PFSK-1 (cell line): ENCODE results near the gene LRMDA.

Experiments
- FOXP2 ChIP-seq: optimal IDR thresholded peaks from 2 replicates; pipeline ENCODE3; 2011; ENCODE audit warnings: borderline replicate concordance, control low read depth, inconsistent platforms; ENCODE audit not compliant: insufficient read depth; ENCODE audit errors: extremely low read length, extremely low read depth
- POLR2AphosphoS5 ChIP-seq: IDR thresholded peaks from 2 replicates; pipeline ENCODE4 v1.6.1; 2012; ENCODE audit warnings: low read depth, mild to moderate bottlenecking, control low read depth, low read length, moderate library complexity
- SIN3A ChIP-seq: IDR thresholded peaks from 2 replicates; pipeline ENCODE4 v1.6.1; 2012; ENCODE audit warnings: mild to moderate bottlenecking, low read length, moderate library complexity, borderline replicate concordance; ENCODE audit not compliant: insufficient read depth
- TAF1 ChIP-seq: IDR thresholded peaks from 2 replicates; pipeline ENCODE4 v1.6.1; 2012; ENCODE audit warnings: low read length, control low read depth, borderline replicate concordance; ENCODE audit not compliant: insufficient read depth
- TF ChIP-seq, protein P1 (sequence below), 2 experiments: IDR thresholded peaks; 2 replicates each; pipeline versions ENCODE4 v1.6.1 to v1.8.0; 2011 to 2012; ENCODE audit warnings: low read depth in 2 of 2, low read length in 2 of 2, control low read depth in 1 of 2, inconsistent platforms in 1 of 2, mild to moderate bottlenecking in 1 of 2, moderate library complexity in 1 of 2; ENCODE audit not compliant: insufficient read depth in 1 of 2

The LRMDA gene

DNA sequence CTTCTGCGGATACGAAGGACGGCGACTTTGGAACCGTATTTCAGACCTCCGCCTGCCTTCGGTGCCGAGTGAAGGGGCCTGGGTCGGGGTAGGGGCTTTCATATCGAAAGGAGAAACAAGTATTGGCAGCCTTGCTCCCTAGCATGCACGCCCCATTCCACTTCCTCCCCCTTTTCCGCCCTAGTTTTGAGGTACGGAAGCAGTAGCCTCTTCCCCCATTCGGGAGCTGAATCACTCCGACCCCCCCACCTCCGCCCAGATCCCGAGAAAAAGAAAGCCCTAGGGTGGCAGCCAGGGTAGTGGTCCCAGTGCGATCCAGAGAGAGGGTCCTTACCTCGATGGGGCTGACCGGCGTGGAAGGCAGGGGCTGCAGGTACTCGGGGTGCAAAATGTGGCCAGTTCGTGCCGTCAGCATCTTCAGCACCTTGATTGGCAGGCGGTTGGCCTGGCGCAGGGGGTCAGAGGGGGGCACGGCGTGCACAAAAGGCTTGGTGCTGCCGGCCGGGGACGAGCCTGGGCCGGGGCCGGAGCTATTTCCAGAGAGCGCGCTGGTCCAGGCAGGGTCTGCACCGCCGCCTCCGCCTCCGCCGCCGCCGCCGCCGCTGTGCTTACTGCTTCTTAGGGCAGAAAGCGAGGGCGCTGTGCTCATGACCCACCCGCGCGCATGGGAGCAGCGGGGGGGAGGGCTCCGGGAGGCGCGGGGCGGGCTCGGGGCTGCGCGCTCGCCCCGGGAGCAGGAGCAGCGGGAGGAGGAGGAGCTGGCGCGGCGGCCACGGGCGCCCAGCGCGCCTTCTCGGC is 30.5 kb upstream of the LRMDA start:
- TF ChIP-seq TAF1 = no peak
- TF ChIP-seq, protein P1, sequence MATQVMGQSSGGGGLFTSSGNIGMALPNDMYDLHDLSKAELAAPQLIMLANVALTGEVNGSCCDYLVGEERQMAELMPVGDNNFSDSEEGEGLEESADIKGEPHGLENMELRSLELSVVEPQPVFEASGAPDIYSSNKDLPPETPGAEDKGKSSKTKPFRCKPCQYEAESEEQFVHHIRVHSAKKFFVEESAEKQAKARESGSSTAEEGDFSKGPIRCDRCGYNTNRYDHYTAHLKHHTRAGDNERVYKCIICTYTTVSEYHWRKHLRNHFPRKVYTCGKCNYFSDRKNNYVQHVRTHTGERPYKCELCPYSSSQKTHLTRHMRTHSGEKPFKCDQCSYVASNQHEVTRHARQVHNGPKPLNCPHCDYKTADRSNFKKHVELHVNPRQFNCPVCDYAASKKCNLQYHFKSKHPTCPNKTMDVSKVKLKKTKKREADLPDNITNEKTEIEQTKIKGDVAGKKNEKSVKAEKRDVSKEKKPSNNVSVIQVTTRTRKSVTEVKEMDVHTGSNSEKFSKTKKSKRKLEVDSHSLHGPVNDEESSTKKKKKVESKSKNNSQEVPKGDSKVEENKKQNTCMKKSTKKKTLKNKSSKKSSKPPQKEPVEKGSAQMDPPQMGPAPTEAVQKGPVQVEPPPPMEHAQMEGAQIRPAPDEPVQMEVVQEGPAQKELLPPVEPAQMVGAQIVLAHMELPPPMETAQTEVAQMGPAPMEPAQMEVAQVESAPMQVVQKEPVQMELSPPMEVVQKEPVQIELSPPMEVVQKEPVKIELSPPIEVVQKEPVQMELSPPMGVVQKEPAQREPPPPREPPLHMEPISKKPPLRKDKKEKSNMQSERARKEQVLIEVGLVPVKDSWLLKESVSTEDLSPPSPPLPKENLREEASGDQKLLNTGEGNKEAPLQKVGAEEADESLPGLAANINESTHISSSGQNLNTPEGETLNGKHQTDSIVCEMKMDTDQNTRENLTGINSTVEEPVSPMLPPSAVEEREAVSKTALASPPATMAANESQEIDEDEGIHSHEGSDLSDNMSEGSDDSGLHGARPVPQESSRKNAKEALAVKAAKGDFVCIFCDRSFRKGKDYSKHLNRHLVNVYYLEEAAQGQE (IDR thresholded peaks at IDR 0.05; ENCODE audit: insufficient read depth in 1 of 2, low read depth in 2 of 2, low read length in 2 of 2) = no peak
- no peak for TF ChIP-seq FOXP2
- TF ChIP-seq SIN3A = no peak
- no peak for TF ChIP-seq POLR2AphosphoS5

- TF ChIP-seq FOXP2 (no peak), TAF1 (peak; percentile 55; the same call in 1 of the 2 replicates), SIN3A (peak; percentile 51; the same call in 1 of the 2 replicates), POLR2AphosphoS5 (peak; percentile 51)
Measured at GRCh38 chr10:75401569-75402485, 29.6 kb upstream of the LRMDA start, which contains the start of gene ZNF503. Gene ZNF503 (minus strand): TSS chr10:75401764. CDS start chr10:75401419, 345 bp downstream.

DNA sequence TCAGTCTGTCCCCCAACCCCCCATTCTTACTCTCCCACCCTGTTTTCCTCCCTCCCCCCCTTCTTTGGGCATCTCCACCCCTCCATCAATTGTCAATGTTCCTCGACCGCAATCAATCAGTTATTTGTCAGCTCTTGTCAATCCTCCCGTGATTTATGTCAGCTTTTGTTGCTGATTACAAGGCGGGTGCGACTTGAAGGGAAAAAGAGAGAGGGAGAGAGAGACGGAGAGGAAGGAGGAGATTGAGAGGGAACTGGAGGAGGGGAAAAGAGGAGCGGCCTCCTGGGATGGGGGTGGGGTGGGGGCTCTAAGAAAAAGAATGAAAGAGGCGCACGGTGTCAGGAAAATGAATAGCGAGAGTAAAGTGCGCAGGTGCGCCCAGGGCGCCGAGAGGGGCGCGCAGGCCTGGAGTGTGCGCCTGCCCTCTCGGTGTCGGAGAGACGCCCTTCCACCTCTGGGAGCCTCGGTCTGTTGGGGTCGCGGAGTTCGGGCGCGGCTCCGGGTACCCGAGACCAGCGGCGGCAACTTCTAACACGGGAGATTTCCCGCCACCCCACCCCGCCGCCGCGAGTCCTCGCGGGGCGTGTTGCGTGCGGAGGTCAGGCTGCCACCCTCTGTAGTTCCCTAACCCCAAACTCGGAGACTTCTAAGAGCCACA is 28.8 kb upstream of the LRMDA start:
- TF ChIP-seq FOXP2 (no peak), SIN3A (no peak), TAF1 (no peak), POLR2AphosphoS5 (no peak)
- TF ChIP-seq, protein P1 (IDR thresholded peaks at IDR 0.05; ENCODE audit: insufficient read depth in 1 of 2, low read depth in 2 of 2, low read length in 2 of 2) = no peak

GRCh38 chr10:75403144-75403938 is 28.1 kb upstream of the LRMDA start:
- TF ChIP-seq POLR2AphosphoS5 = no peak
- no peak for TF ChIP-seq TAF1
- no peak for TF ChIP-seq SIN3A
- no peak for TF ChIP-seq FOXP2
- TF ChIP-seq, protein P1 (IDR thresholded peaks at IDR 0.05; ENCODE audit: insufficient read depth in 1 of 2, low read depth in 2 of 2, low read length in 2 of 2) = no peak
